GM10266 (cell line): Measurements from ENCODE around the gene SLC5A4.
"Not testable (repeated sequence)": the region's sequence is repeated elsewhere in the genome, so short reads cannot be mapped to it uniquely, and the experiment has no call there.

Experiments
- DNase-seq: peaks from one replicate; pipeline ENCODE4 v3.0.0; 2012; ENCODE audit errors: extremely low spot score
- CTCF ChIP-seq: IDR thresholded peaks from 2 replicates; pipeline ENCODE4 v1.5.1; 2012; ENCODE audit warnings: mild to moderate bottlenecking, low read depth; ENCODE audit not compliant: control insufficient read depth, insufficient read depth; ENCODE audit errors: missing control alignments

The SLC5A4 gene

DNA sequence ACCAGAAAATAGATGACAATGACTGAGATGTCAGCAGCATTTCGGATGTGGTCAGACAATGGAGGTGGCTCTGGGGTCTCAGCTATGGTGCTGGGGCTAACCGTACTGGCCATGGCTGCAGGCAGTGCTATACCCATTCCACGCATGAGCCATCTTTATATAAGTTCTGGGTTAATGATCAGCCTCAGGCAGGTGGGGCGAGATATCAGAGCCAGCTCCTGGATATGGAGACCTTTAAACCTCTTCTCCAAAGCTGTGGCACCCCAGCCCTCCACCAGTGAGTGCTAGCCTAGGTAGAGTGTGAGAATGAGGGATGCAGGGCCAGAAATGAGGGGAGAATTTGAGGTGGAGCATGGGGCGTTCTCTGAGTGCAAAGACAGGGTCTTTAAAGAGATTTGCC, at the start of gene SLC5A4:
TSS of gene SLC5A4 (minus strand) at position 131 of the 400 bp plus-strand sequence. CDS start at position 113, 18 bp downstream.
- DNase-seq: no peak
- TF ChIP-seq CTCF: no peak

- not testable (repeated sequence) for DNase-seq
These were observed 38.8 kb upstream of the SLC5A4 start for GRCh38 chr22:32293921-32294320.

- DNase-seq: no peak
- no peak for TF ChIP-seq CTCF
These were observed 31.2 kb upstream of the SLC5A4 start for GRCh38 chr22:32286290-32286840.

DNA sequence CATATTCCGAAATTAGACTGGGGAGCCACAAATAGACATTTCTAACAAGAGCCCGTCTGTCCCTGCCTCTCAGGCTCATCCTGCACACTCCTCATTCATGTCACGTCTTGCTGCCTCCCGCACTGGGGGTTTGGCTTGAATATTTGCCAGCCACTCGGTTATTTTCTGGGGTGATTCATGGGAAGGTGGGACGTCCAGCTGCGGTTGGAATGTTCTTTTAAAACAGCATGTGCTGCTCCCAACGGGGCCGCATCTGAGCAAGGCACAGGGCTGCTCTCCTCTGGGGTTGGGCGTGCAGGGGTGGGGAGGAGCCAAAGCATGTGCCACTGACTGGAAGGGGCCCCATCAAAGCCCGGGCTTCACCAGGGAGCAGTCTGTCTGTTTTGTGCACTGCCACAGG, 25.9 kb upstream of the SLC5A4 start:
- no peak for DNase-seq
- TF ChIP-seq CTCF: no peak

- not testable (repeated sequence) for DNase-seq
These were observed 20.2 kb upstream of the SLC5A4 start for GRCh38 chr22:32275353-32275752.

- DNase-seq: no peak
- TF ChIP-seq CTCF: no peak
These were observed 16.2 kb upstream of the SLC5A4 start for GRCh38 chr22:32271389-32271788.

- no peak for TF ChIP-seq CTCF
- no peak for DNase-seq
These were observed 15.7 kb upstream of the SLC5A4 start for GRCh38 chr22:32270641-32271369.

DNA sequence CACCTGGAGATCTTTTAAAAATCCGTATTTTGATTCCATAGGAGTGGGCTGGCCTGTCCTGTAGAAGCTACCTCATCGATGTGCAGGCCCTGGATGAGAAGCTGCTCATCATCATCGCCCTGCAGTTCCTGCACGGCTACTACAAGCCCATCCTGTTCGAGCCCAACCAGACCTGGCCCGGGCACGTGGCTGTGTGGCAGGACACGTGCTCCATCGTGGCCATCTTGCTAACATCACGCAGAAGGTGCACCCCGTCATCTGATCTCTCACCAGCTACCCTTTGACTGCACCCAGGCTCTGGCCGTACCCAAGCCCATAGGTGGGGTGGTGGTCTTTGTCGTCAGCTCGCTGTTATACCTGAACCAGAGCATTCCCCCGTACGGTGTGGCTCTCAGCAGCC, 14.2 kb upstream of the SLC5A4 start:
- no peak for DNase-seq
- TF ChIP-seq CTCF: no peak
